ENCODE data around the gene IER5. TPM values are rescaled to one million over a fixed set of nuclear protein-coding genes. Genes with fewer than 3 reads are reported as not detected.

The IER5 gene
- total RNA-seq, 6 experiments from 2014 or later: 35.7 to 49.1 (median 43.4) TPM

GRCh38 chr1:181090641-181091126 lies 2.2 kb downstream of the IER5 start:
- TF ChIP-seq CTCF (IDR thresholded peaks at IDR 0.05): no peak
- Mint-ChIP-seq H3K4me1 (ENCODE audit: low read depth) (peaks cover 77% of the 10 kb centered on the region), H3K27ac (peak overlapping the region; percentile 93)

GRCh38 chr1:181091309-181092040 lies 3.0 kb downstream of the IER5 start:
- no peak for TF ChIP-seq CTCF (IDR thresholded peaks at IDR 0.05)
- Mint-ChIP-seq H3K36me3 (ENCODE audit: low read depth) (peaks cover 53% of the 10 kb centered on the region), H3K9me3 (peaks cover 18% of the 10 kb centered on the region), H3K4me3 (peak overlapping the region; percentile 98), H3K27ac (peak overlapping the region; percentile 93), H3K27me3 (ENCODE audit: insufficient read depth) (peaks cover 17% of the 10 kb centered on the region), H3K4me1 (ENCODE audit: low read depth) (peaks cover 78% of the 10 kb centered on the region)
- no peak for DNase-seq

More at GRCh38 chr1:181090641-181091126, 2.2 kb downstream of the IER5 start:
- Mint-ChIP-seq H3K27me3 (ENCODE audit: insufficient read depth) (peaks cover 17% of the 10 kb centered on the region), H3K4me3 (peak overlapping the region; percentile 98), H3K36me3 (ENCODE audit: low read depth) (peaks cover 53% of the 10 kb centered on the region), H3K9me3 (peaks cover 18% of the 10 kb centered on the region)
- DNase-seq: no peak

GRCh38 chr1:181092056-181092455 lies 3.6 kb downstream of the IER5 start:
- Mint-ChIP-seq H3K9me3 (peaks cover 18% of the 10 kb centered on the region), H3K36me3 (ENCODE audit: low read depth) (peaks cover 53% of the 10 kb centered on the region), H3K4me1 (ENCODE audit: low read depth) (peaks cover 78% of the 10 kb centered on the region), H3K27me3 (ENCODE audit: insufficient read depth) (peaks cover 17% of the 10 kb centered on the region), H3K4me3 (peak overlapping the region; percentile 98), H3K27ac (peak overlapping the region; percentile 93)
- DNase-seq: no peak
- no peak for TF ChIP-seq CTCF (IDR thresholded peaks at IDR 0.05)

- H3K36me3 Mint-ChIP-seq (ENCODE audit: low read depth): peaks cover 54% of the 10 kb centered on the region
- peak overlapping the region; percentile 98 for H3K4me3 Mint-ChIP-seq
- peaks cover 18% of the 10 kb centered on the region for H3K9me3 Mint-ChIP-seq
- H3K4me1 Mint-ChIP-seq (ENCODE audit: low read depth): peaks cover 78% of the 10 kb centered on the region
- peak overlapping the region; percentile 72 for H3K27ac Mint-ChIP-seq
- no peak for DNase-seq
- no peak for TF ChIP-seq CTCF (IDR thresholded peaks at IDR 0.05)
- peaks cover 17% of the 10 kb centered on the region for H3K27me3 Mint-ChIP-seq (ENCODE audit: insufficient read depth)
These were observed 4.5 kb downstream of the IER5 start for GRCh38 chr1:181092883-181093458.

GRCh38 chr1:181094416-181095212 lies 6.1 kb downstream of the IER5 start:
- no peak for TF ChIP-seq CTCF (IDR thresholded peaks at IDR 0.05)

More at GRCh38 chr1:181094416-181095212, 6.1 kb downstream of the IER5 start:
- Mint-ChIP-seq H3K27me3 (ENCODE audit: insufficient read depth) (peaks cover 11% of the 10 kb centered on the region), H3K9me3 (peaks cover 12% of the 10 kb centered on the region), H3K36me3 (ENCODE audit: low read depth) (peaks cover 48% of the 10 kb centered on the region), H3K27ac (peak overlapping the region; percentile 93), H3K4me1 (ENCODE audit: low read depth) (peaks cover 90% of the 10 kb centered on the region), H3K4me3 (peak overlapping the region; percentile 54)
- DNase-seq: peak; percentile 87

All from HFFc6 (cell line).